NCI-H2171 treated with DMSO at 0.1 percent for 48 hours (cell line): Measurements from ENCODE around the gene ERN1.

ENCODE experiments used
- DNase-seq: peaks from one replicate; lab custom pipeline; 2025; lab: John Stamatoyannopoulos, UW

ERN1 gene

GRCh38 chr17:64004218-64004770 lies 125.7 kb downstream of the ERN1 start:
- DNase-seq = no peak

GRCh38 chr17:64003526-64004121 lies 126.3 kb downstream of the ERN1 start:
- no peak for DNase-seq

GRCh38 chr17:64002658-64003525 lies 127.1 kb downstream of the ERN1 start:
- DNase-seq = no peak

GRCh38 chr17:64001763-64002529 lies 128.0 kb downstream of the ERN1 start:
- no peak for DNase-seq

- DNase-seq = no peak
Measured at GRCh38 chr17:64001091-64001579, 128.8 kb downstream of the ERN1 start.

- no peak for DNase-seq
Measured at GRCh38 chr17:63999680-64000531, 130.0 kb downstream of the ERN1 start.

GRCh38 chr17:63998721-63999679 lies 130.9 kb downstream of the ERN1 start:
- DNase-seq = no peak

- peak; percentile 57 for DNase-seq
Measured at GRCh38 chr17:63998050-63998720, 131.8 kb downstream of the ERN1 start, which contains the start of gene PRR29. TSS of gene PRR29 (plus strand) at chr17:63998351. CDS start at chr17:63998365, 14 bp downstream.

GRCh38 chr17:63997341-63998048 lies 132.4 kb downstream of the ERN1 start:
- no peak for DNase-seq

- no peak for DNase-seq
Measured at GRCh38 chr17:63996430-63997182, 133.3 kb downstream of the ERN1 start.

GRCh38 chr17:63995626-63996025 lies 134.3 kb downstream of the ERN1 start:
- DNase-seq = no peak

GRCh38 chr17:63993368-63993985 lies 136.5 kb downstream of the ERN1 start:
- no peak for DNase-seq

- no peak for DNase-seq
Measured at GRCh38 chr17:63991611-63992010, 138.3 kb downstream of the ERN1 start.

- DNase-seq = no peak
Measured at GRCh38 chr17:63989622-63990345, 140.2 kb downstream of the ERN1 start.
